C4-2B (cell line): ENCODE results near the gene NOP14.

Experiments used
- H3K27ac ChIP-seq: fragments of 450-650 bp; 2 replicates; pipeline ENCODE4 v1.5.1; 2017
- CTCF ChIP-seq: fragments of 450-650 bp; conservative IDR thresholded peaks from 2 replicates; pipeline ENCODE4 v1.5.1; 2017; ENCODE audit warnings: mild to moderate bottlenecking
- ZFX ChIP-seq: fragments of 450-650 bp; IDR thresholded peaks from 2 replicates; pipeline ENCODE4 v1.6.1; 2017

NOP14 gene

GRCh38 chr4:2914256-2915126 is 48.7 kb downstream of the NOP14 start:
- TF ChIP-seq ZFX: no peak
- no peak for TF ChIP-seq CTCF
- H3K27ac ChIP-seq: no peak overlapping the region

DNA sequence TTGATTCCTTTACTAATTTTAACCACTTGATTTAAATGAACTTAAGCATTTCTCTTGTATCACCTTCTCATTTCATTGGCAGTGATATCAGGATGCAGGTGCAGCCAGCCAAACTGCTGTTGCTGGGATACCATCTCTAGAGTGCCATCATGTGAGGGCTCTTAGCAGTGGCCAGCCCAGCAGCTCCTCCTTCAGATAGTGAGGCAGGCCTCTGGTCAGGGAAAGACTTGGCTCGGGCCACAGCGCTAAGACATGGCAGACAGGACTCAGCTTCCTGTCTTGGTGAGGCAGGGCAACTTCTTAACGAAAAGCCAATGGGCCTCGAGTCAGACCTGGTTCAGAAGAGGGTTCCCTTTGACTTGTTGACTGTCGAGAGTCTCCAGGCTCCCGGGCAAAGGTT is 50.0 kb downstream of the NOP14 start:
- H3K27ac ChIP-seq: no peak overlapping the region
- TF ChIP-seq ZFX: no peak
- no peak for TF ChIP-seq CTCF

DNA sequence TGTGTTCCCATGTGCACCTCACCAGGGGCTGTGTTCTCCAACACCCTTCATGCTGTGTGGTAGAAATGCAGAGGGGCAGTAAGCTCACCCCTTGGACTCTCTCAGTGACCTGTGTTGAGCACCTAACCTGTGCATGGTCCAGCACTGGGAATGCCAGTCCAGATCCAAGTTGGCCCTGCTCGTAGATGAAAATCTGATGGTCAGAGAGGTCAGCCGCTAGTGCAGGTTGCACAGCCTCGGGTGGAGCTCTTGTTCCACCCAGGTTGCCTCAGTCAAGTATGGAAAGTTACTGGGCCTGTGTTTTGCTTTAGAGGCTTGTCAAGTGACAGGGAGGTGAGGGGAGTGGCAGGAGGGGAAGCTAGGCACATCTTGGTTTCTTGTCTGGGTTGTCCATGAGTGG is 51.3 kb downstream of the NOP14 start:
- H3K27ac ChIP-seq: no peak overlapping the region
- no peak for TF ChIP-seq CTCF
- TF ChIP-seq ZFX: no peak

DNA sequence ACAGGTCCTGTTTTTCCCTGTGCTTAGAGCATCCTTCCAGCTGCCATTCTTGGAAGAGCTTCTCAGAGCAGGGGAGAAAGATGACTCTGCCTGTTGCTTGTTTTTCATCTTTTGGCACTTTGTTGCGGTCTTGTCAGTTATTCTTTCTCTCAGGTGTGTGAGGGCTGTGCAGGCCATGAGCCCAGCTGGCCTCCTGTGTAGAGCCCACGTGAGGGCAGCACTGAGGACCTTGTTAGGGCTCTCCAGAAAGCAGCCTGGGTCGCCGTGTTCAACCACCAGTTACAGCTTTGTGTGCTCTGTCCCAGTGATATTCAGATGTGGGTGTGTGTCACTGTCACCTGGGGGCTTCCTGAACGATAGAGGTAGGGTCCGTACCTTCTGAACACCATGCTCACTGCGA is 52.8 kb downstream of the NOP14 start:
- H3K27ac ChIP-seq: no peak overlapping the region
- TF ChIP-seq CTCF (no peak), ZFX (no peak)

GRCh38 chr4:2909583-2909982 is 53.6 kb downstream of the NOP14 start:
- TF ChIP-seq CTCF: no peak
- no peak overlapping the region for H3K27ac ChIP-seq

DNA sequence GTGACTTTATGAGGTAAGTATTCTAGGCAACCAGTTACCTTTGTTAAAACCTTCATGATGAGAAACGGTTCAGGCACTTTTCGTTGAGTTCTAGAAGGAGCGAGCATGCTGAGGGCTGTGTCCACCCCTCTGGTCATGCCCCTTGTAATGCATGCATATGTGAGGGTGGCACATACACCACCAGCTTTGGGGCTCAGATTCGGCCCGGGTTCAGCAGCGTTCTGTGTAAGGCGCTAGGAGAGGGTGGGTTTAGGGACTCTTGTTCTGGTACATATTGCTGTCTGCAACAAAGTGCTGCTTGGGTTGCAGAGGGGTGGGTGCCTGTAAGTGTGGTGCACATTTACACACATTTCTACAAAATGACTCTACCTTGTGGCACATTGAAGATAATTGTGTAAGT is 54.5 kb downstream of the NOP14 start:
- no peak for TF ChIP-seq ZFX
- TF ChIP-seq CTCF: no peak

DNA sequence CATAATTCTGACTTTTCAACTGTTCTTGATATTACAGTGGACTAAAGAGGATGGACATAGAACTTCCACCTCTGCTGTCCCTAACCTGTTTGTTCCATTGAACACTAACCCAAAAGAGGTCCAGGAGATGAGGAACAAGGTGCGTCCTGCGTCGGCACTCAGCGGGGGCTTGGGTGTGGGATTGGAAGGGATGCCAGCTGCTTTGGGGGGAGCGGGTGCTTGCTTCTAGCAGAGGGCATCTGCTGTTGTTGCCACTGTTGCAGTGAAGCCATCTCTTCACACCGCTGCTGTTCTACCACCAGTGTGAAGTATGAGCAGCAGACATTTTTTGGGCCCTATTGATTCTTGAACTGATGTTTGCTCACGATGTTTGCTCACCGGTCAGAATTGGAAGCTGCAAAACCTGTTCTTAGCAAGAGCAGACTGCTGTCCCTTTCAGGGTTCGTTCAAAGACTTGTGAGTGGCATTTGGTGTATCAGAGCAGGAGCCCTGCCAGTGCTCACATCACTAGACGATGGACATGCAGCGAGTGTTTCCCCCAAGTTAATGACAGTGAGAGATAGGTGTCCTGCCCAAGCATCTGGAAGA is 55.4 kb downstream of the NOP14 start:
- TF ChIP-seq ZFX (no peak), CTCF (no peak)
- peak overlapping the region; percentile 84 for H3K27ac ChIP-seq

More for the DNA sequence above, 54.5 kb downstream of the NOP14 start:
- H3K27ac ChIP-seq: peak overlapping the region; percentile 84
